Regular cardiac myocyte (primary cell): Measurements from ENCODE around the gene EMD. TPM values are rescaled to one million over a fixed set of nuclear protein-coding genes. Genes with fewer than 3 reads are reported as not detected.

Experiments
- total RNA-seq: library from RNA; depleted of rRNA; stranded (reverse); fragments of >200 nt; gene quantifications from 2 replicates; pipeline ENCODE4 v1.2.3, GENCODE V29; 2014

EMD gene
- 14.7 and 18.0 TPM in 2 replicates for total RNA-seq

DNA sequence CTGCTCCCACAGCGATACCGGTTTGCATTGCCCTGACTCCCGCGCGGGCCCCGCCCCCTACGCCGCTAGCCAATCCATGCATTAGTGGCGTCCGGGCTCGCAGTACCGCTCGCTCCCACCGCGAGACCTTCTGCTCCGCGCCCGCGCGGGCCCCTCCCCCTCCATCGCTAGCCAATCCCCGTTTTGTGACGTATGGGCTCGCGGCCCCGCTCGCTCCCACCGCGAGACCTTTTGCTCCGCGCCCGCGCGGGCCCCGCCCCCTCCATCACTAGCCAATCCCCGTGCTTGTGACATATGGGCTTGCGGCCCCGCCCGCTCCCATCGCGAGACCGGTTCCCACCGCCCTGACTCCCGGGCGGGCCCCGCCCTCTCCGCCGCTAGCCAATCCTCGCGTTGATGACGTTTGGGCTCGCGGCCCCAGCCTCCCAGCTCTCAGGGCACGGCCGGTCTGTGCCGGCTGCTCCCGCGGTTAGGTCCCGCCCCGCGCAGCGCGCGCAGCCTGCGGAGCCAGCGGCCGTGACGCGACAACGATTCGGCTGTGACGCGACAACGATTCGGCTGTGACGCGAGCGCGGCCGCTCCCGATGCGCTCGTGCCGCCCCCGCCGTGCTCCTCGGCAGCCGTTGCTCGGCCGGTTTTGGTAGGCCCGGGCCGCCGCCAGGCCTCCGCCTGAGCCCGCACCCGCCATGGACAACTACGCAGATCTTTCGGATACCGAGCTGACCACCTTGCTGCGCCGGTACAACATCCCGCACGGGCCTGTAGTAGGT, at the start of gene EMD:
TSS of gene EMD (plus strand) at position 497 of the 770 bp plus-strand sequence. CDS start at position 687, 190 bp downstream.

GRCh38 chrX:154374313-154375155, 4.6 kb upstream of the EMD start, which contains the start of gene FLNA:
Gene FLNA, minus strand, starts transcription at chrX:154374634. Its CDS starts 3,389 bp downstream, at chrX:154371245.

GRCh38 chrX:154397888-154398667, 19.0 kb downstream of the EMD start, which contains the start of gene RPL10:
Gene RPL10, plus strand, starts transcription at chrX:154398377. Its CDS starts 143 bp downstream, at chrX:154398520.

DNA sequence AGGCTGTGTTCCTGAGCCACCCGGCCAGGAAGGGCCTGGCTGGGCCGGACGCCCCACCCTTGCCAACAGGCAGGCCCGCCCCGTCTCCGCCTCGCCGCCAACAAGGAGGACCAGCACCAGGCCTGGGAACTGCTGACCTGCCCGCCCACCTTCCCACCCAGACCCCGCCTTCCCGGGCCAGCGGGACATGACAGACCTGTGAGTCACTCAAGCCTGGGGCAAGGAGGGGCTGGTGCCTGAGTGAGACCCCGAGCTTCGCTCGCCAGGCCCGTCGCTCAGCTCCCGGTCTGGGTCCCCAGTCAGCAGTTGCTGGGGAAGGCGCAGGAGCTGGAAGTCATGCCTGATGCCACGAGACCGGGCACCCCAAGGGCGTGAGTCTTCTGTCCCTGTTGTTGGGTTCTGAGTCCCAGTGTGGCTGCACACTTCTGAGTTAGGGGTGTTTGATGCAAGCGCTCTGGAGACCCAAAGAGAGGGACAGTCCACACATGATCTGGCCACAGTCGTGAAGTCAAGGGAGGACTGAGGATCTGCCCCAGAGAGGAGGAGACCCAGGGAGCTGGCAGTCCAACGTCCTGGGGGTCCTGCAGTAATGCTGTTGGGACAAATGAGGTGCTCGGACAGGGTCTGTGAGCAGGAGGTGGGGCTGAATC, 30.3 kb downstream of the EMD start, which contains the start of gene DNASE1L1:
TSS of gene DNASE1L1 (minus strand) at position 33 of the 650 bp plus-strand sequence. CDS start 3,686 bp downstream, outside the sequence.

GRCh38 chrX:154428176-154429171, 49.4 kb downstream of the EMD start, which contains the start of gene ATP6AP1:
Gene ATP6AP1, plus strand, starts transcription at chrX:154428677. Its CDS starts 16 bp downstream, at chrX:154428693.

Other genes starting within 250 kb of the EMD start
- not detected in 2 replicates for gene OPN1LW, start 235.1 kb upstream of the EMD start, total RNA-seq
- not detected in 2 replicates for gene OPN1MW, start 196.7 kb upstream of the EMD start, total RNA-seq
- not detected in 2 replicates for gene OPN1MW2, start 159.5 kb upstream of the EMD start, total RNA-seq
- not detected in 2 replicates for gene OPN1MW3, start 121.7 kb upstream of the EMD start, total RNA-seq
- gene TEX28, start 84.2 kb upstream of the EMD start, total RNA-seq, result under 0.01 TPM in 1 of 2 replicates, not detected in the other
- not detected in 2 replicates for gene TKTL1, start 83.5 kb upstream of the EMD start, total RNA-seq
- gene FLNA, start 4.7 kb upstream of the EMD start, total RNA-seq, result 2,015 and 2,065 TPM in 2 replicates
- gene RPL10, start 19.1 kb downstream of the EMD start, total RNA-seq, result 2,943 and 5,659 TPM in 2 replicates
- 62.6 and 66.7 TPM in 2 replicates for gene DNASE1L1, start 30.0 kb downstream of the EMD start, total RNA-seq
- gene TAFAZZIN, start 32.2 kb downstream of the EMD start, total RNA-seq, result 10.4 and 13.8 TPM in 2 replicates
- 45.4 and 59.8 TPM in 2 replicates for gene ATP6AP1, start 49.4 kb downstream of the EMD start, total RNA-seq
- gene GDI1, start 57.9 kb downstream of the EMD start, total RNA-seq, result 114 and 157 TPM in 2 replicates
- gene FAM50A, start 64.8 kb downstream of the EMD start, total RNA-seq, result 71.0 and 92.2 TPM in 2 replicates
- 16.3 and 23.8 TPM in 2 replicates for gene PLXNA3, start 79.0 kb downstream of the EMD start, total RNA-seq
- 22.4 and 39.2 TPM in 2 replicates for gene LAGE3, start 100.0 kb downstream of the EMD start, total RNA-seq
- 42.4 and 51.3 TPM in 2 replicates for gene UBL4A, start 107.3 kb downstream of the EMD start, total RNA-seq
- 20.3 and 26.8 TPM in 2 replicates for gene SLC10A3, start 111.3 kb downstream of the EMD start, total RNA-seq
- gene FAM3A, start 136.9 kb downstream of the EMD start, total RNA-seq, result 31.6 and 35.5 TPM in 2 replicates
- gene G6PD, start 167.6 kb downstream of the EMD start, total RNA-seq, result 29.0 and 62.9 TPM in 2 replicates
- 11.6 and 15.3 TPM in 2 replicates for gene IKBKG, start 168.3 kb downstream of the EMD start, total RNA-seq
- gene CTAG1A, start 205.8 kb downstream of the EMD start, total RNA-seq, result not detected in 2 replicates
- not detected in 2 replicates for gene CTAG1B, start 240.0 kb downstream of the EMD start, total RNA-seq